Measurements from ENCODE around the gene SMOC2. TPM values are rescaled to one million over a fixed set of nuclear protein-coding genes. Genes with fewer than 3 reads are reported as not detected.
"Not testable (repeated sequence)": the region's sequence is repeated elsewhere in the genome, so short reads cannot be mapped to it uniquely, and the experiment has no call there.

SMOC2 gene
- total and polyA plus RNA-seq, 8 donors = 7.1 to 18.8 (median 9.5) TPM

GRCh38 chr6:168699631-168700295, 258.8 kb downstream of the SMOC2 start:
- intact Hi-C loops (cut with DNase I) = no loop called here
- no peak for DNase-seq

DNA sequence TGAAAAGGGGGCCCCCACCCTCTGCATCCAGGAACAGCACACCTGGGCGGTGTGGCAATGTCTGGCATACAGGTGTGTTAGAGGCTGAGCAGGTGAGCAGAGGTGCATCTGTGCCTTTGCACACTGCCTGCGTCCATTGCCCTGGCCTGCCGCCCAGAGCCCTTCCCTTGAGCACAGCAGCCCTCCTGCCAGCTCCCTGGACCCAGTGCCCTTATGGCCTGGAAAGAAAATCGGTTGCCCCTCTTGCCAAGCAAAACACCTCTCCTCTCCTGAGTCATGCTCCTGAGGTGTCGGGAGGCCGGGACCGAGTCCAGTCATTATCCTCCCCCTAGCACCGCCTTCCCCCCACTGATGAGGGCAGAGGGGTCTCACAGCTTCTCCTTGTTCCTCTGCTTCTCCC, 259.9 kb downstream of the SMOC2 start:
- TF ChIP-seq, protein P1, sequence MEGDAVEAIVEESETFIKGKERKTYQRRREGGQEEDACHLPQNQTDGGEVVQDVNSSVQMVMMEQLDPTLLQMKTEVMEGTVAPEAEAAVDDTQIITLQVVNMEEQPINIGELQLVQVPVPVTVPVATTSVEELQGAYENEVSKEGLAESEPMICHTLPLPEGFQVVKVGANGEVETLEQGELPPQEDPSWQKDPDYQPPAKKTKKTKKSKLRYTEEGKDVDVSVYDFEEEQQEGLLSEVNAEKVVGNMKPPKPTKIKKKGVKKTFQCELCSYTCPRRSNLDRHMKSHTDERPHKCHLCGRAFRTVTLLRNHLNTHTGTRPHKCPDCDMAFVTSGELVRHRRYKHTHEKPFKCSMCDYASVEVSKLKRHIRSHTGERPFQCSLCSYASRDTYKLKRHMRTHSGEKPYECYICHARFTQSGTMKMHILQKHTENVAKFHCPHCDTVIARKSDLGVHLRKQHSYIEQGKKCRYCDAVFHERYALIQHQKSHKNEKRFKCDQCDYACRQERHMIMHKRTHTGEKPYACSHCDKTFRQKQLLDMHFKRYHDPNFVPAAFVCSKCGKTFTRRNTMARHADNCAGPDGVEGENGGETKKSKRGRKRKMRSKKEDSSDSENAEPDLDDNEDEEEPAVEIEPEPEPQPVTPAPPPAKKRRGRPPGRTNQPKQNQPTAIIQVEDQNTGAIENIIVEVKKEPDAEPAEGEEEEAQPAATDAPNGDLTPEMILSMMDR (IDR thresholded peaks at IDR 0.05) = no peak
- no peak overlapping the region for H3K4me3 ChIP-seq
- H3K36me3 ChIP-seq = no peaks in the 10 kb centered on the region
- H3K4me1 ChIP-seq = no peaks in the 10 kb centered on the region
- intact Hi-C loops (cut with DNase I) = no loop called here
- DNase-seq = no peak
- peaks cover 0 to 6% of the 10 kb centered on the region in 2 donors for H3K9me3 ChIP-seq
- H3K27ac ChIP-seq = no peak overlapping the region
- ATAC-seq = no peak
- peaks cover 0 to 22% of the 10 kb centered on the region in 2 donors for H3K27me3 ChIP-seq

More at GRCh38 chr6:168699631-168700295, 258.8 kb downstream of the SMOC2 start:
- no peak overlapping the region for H3K4me3 ChIP-seq
- no peak overlapping the region for H3K27ac ChIP-seq
- ATAC-seq = no peak
- peaks cover 0 to 2% of the 10 kb centered on the region in 2 donors for H3K9me3 ChIP-seq
- peaks cover 0 to 18% of the 10 kb centered on the region in 2 donors for H3K27me3 ChIP-seq
- H3K4me1 ChIP-seq = no peaks in the 10 kb centered on the region
- TF ChIP-seq, protein P1 (IDR thresholded peaks at IDR 0.05) = no peak
- H3K36me3 ChIP-seq = no peaks in the 10 kb centered on the region

- no peak overlapping the region for H3K4me3 ChIP-seq
- H3K36me3 ChIP-seq = no peaks in the 10 kb centered on the region
- no peaks in the 10 kb centered on the region for H3K4me1 ChIP-seq
- intact Hi-C loops (cut with DNase I) = no loop called here
- no peak overlapping the region for H3K27ac ChIP-seq
- DNase-seq = no peak
- TF ChIP-seq, protein P1 (IDR thresholded peaks at IDR 0.05) = no peak
- ATAC-seq = no peak
- H3K27me3 ChIP-seq = peaks cover 0 to 22% of the 10 kb centered on the region in 2 donors
- peaks cover 0 to 6% of the 10 kb centered on the region in 2 donors for H3K9me3 ChIP-seq
Observed at GRCh38 chr6:168703990-168704389, 263.0 kb downstream of the SMOC2 start.

GRCh38 chr6:168704678-168705077, 263.7 kb downstream of the SMOC2 start:
- no peak for ATAC-seq
- Histone ChIP-seq H3K4me3 (no peak overlapping the region), H3K4me1 (no peaks in the 10 kb centered on the region), H3K27ac (no peak overlapping the region), H3K9me3 (peaks cover 0 to 6% of the 10 kb centered on the region in 2 donors), H3K36me3 (no peaks in the 10 kb centered on the region), H3K27me3 (peaks cover 0 to 28% of the 10 kb centered on the region in 2 donors)
- TF ChIP-seq, protein P1 (IDR thresholded peaks at IDR 0.05) = no peak
- intact Hi-C loops (cut with DNase I) = no loop called here
- no peak for DNase-seq

- peaks cover 0 to 33% of the 10 kb centered on the region in 2 donors for H3K27me3 ChIP-seq
- H3K27ac ChIP-seq; intact Hi-C loops (cut with DNase I); ATAC-seq; H3K9me3 ChIP-seq; H3K4me1 ChIP-seq; DNase-seq; H3K36me3 ChIP-seq; H3K4me3 ChIP-seq: not testable (repeated sequence)
Observed at GRCh38 chr6:168705271-168705670, 264.3 kb downstream of the SMOC2 start.
